IMR-90 (cell line): Measurements from ENCODE around the gene PRXL2C.
"Not testable (repeated sequence)": the region's sequence is repeated elsewhere in the genome, so short reads cannot be mapped to it uniquely, and the experiment has no call there.

Source experiments
- BHLHE40 ChIP-seq: fragments of 150-350 bp; IDR thresholded peaks from 2 replicates; pipeline ENCODE4 v1.6.1; 2016; ENCODE audit warnings: mild to moderate bottlenecking, low read depth, low read length
- CEBPB ChIP-seq: IDR thresholded peaks from 2 replicates; pipeline ENCODE4 v1.6.1; 2012; ENCODE audit warnings: low read depth, low read length, improper control_type of control experiment
- CTCF ChIP-seq: conservative IDR thresholded peaks from 2 replicates; pipeline ENCODE4 v1.5.1; 2012; ENCODE audit warnings: mild to moderate bottlenecking, low read depth, low read length, improper control_type of control experiment
- FOS ChIP-seq: fragments of 150-350 bp; IDR thresholded peaks from 2 replicates; pipeline ENCODE4 v1.6.1; 2016; ENCODE audit warnings: low read depth, low read length
- MXI1 ChIP-seq: IDR thresholded peaks from 2 replicates; pipeline ENCODE4 v1.6.1; 2012; ENCODE audit warnings: low read depth, mild to moderate bottlenecking, low read length, moderate library complexity, borderline replicate concordance
- NFE2L2 ChIP-seq: fragments of 150-350 bp; IDR thresholded peaks from 2 replicates; pipeline ENCODE4 v1.6.1; 2016; ENCODE audit warnings: low read depth, mild to moderate bottlenecking, low read length
- POLR2A ChIP-seq: IDR thresholded peaks from 2 replicates; pipeline ENCODE4 v1.6.1; 2012; ENCODE audit warnings: mild to moderate bottlenecking, low read depth, low read length
- RAD21 ChIP-seq: IDR thresholded peaks from 2 replicates; pipeline ENCODE4 v1.6.1; 2012; ENCODE audit warnings: low read length, improper control_type of control experiment
- SMC3 ChIP-seq: fragments of 150-350 bp; IDR thresholded peaks from 2 replicates; pipeline ENCODE4 v1.6.1; 2016; ENCODE audit warnings: low read depth, mild to moderate bottlenecking, antibody characterized with exemption, low read length, moderate library complexity
- USF2 ChIP-seq: fragments of 150-350 bp; IDR thresholded peaks from 2 replicates; pipeline ENCODE4 v1.6.1; 2017; ENCODE audit warnings: mild to moderate bottlenecking, antibody characterized with exemption, low read length, low read depth

- TF ChIP-seq RAD21, CEBPB, CTCF, POLR2A, NFE2L2, BHLHE40, SMC3, USF2, FOS, MXI1: not testable (repeated sequence)
Measured at GRCh38 chr9:96633579-96633978, 21.5 kb downstream of the PRXL2C start.
